GM08714 (cell line): ENCODE data around the gene PPARD.
"Not testable (repeated sequence)": the region's sequence is repeated elsewhere in the genome, so short reads cannot be mapped to it uniquely, and the experiment has no call there.

Experiments
- H3K4me3 ChIP-seq: fragments of 200-500 bp; sonication (Bioruptor generic); 2 replicates; pipeline ENCODE4 v1.5.1; 2014; ENCODE audit warnings: mild to moderate bottlenecking, low read length, inconsistent platforms
- ZNF274 ChIP-seq: IDR thresholded peaks from 2 replicates; pipeline ENCODE4 v1.6.1; 2012; ENCODE audit warnings: mild to moderate bottlenecking, low read depth, low read length

Gene PPARD

DNA sequence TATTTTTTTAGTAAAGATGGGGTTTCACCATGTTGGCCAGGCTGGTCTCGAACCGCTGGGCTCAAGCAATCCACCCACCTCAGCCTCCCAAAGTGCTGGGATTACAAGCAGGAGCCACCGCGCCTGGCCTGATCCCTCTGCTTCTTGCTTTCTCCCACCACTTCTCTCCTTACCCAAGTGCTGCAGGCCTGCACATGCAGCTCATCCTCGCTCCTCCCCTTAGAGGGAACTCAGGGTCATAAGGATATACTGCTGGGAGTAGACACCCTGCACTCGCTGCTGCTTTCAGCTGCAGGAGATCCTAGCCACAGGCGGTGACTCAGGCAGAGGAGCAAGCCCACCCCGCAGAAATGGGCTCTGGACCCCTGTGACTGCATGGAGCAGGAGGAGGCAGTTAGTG lies 69.7 kb downstream of the PPARD start:
- no peak overlapping the region for H3K4me3 ChIP-seq
- no peak for TF ChIP-seq ZNF274

DNA sequence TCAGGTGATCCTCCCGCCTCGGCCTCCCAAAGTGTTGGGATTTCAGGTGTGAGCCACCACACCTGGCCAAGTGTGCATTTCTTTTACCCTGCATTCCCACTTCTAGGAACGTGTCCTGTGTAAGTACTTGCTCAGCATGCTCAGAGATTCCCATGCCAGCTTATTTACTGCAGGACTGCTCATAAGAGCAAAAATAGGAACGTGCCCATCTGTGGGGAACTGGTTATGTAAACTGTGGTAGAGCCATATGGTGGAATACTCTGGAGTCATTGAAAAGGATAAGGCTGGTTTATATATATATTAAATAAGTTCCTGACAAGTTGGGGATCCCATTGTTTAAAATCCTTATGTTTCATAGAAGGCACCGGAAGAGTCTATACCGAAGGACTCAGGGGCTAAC lies 71.6 kb downstream of the PPARD start:
- no peak for TF ChIP-seq ZNF274
- no peak overlapping the region for H3K4me3 ChIP-seq

DNA sequence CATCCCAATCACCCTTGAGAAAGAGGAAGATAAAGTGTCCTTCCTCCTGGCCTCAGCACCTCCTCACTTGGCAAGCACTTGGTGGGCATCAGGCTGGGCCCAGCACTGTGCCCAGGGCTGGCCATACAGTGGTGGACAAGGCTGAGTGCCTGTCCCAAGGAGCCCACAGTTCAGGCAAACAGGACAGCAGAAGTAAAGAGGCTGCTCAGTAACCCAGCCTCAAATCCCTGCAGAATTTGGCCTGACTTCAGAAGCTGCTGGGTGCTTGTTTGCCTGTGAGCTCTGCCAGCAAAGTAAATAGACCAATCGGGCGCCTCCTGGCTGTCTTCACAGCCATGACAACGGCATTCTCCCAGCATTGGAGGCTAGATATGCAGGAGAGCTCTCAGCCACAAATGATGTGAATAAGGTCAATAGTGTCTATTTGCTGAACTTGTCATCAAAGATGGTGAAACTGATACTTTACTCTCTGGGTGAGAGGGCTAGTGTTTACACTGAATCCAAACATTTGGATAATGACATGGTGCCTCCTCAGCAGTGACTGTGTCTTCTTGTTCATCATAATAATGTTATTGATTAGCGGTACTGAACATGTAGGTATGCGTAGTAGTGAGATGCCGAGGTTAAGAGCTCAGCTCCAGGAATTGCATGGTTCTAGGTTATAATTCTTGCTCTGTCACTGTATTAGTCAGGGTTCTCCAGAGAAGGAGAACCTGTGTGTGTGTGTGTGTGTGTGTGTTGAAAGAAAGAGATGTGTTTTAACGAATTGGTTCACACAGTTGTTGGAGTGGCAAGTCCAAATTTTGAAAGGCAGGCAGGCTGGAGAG lies 72.9 kb downstream of the PPARD start:
- TF ChIP-seq ZNF274, result no peak
- no peak overlapping the region for H3K4me3 ChIP-seq

DNA sequence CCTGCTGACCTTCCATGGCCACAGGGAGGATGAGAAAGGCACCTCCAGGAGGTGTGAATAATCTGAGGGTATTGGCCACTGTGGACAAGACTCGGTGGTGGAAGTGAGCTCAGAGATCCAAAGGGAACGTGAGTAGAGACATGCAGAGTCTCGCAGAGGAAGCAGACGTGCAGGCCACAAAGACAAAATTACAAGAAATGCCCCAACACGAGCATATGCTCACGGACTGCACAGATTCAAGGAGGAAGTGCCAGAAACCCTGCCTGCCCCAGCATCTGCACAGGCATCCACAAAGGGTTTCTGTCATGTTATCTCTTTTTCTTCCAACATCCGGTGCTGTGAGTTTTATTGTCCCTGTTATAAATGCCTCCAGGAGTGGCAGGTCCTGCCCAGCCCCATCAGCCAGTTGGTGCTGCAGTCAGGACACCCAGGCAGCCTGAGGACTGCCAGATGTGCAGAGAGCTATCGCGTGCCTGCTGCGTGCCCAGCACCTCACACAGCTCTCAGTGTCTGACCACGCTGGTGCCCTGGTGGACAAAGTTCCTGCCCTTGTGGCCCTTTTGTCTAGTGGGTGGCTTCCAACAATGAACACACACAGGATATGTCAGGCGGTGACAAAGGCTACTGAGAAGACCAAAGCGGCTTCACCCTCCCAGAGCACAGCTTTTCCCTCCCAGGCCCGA lies 75.8 kb downstream of the PPARD start:
- no peak overlapping the region for H3K4me3 ChIP-seq
- no peak for TF ChIP-seq ZNF274

DNA sequence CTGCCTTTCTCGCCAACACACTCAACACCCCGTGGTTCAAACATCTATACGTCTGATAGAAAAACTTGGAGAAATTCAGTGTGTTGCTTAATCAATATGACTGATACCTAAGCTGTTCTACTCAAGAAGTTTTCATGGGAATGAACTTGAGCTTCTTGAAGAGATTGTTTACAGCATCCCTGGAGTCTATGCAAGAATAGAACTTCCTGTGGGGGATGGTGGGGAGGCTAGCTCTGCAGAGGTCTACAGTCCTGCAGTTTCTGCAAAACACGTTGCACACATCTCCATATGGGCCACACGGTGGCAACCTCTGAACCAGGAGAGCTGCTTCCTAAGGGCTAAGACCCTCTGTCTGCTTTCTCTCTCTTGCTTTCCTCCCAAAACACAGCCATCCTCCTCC lies 77.1 kb downstream of the PPARD start:
- no peak for TF ChIP-seq ZNF274
- H3K4me3 ChIP-seq, result no peak overlapping the region

DNA sequence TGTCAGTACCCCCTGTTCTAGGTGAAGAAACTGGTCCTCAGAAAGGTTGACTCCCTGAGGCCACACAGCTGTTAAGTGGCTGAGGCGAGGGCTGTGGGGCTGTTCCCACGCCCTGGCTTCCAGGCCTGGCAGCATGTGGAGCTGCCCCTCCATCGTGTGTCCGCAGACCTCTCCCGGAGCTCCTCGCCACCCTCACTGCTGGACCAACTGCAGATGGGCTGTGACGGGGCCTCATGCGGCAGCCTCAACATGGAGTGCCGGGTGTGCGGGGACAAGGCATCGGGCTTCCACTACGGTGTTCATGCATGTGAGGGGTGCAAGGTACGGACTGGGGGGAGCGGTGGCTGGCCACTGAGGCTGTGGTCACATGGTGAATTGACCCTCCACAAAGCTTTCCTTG lies 77.6 kb downstream of the PPARD start:
- no peak overlapping the region for H3K4me3 ChIP-seq
- TF ChIP-seq ZNF274, result no peak

DNA sequence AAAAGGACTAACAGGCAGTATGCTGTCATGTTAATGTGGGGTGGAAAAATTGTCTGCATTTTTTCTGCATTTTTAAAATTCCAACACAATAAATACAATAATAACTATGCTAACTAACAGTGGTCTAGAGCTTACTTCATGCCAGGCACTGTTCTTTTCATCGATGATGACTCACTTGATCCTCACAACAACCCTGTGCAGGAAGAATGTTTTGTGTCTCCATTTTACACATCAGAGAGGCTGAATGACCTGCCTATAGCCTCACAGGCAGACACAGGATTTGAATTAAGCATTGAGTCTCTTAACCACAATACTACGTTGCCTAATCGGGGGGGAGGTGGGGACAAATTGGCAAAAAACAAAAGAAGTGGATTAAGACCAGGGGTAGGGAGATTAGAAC lies 82.9 kb downstream of the PPARD start:
- no peak overlapping the region for H3K4me3 ChIP-seq
- no peak for TF ChIP-seq ZNF274

DNA sequence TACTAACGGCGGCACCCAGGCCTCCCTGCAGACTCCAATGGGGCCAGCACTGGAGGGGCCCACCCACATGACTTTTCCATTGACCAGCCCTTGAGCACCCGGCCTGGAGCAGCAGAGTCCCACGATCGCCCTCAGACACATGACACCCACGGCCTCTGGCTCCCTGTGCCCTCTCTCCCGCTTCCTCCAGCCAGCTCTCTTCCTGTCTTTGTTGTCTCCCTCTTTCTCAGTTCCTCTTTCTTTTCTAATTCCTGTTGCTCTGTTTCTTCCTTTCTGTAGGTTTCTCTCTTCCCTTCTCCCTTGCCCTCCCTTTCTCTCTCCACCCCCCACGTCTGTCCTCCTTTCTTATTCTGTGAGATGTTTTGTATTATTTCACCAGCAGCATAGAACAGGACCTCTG lies 83.7 kb downstream of the PPARD start:
- H3K4me3 ChIP-seq, result no peak overlapping the region

DNA sequence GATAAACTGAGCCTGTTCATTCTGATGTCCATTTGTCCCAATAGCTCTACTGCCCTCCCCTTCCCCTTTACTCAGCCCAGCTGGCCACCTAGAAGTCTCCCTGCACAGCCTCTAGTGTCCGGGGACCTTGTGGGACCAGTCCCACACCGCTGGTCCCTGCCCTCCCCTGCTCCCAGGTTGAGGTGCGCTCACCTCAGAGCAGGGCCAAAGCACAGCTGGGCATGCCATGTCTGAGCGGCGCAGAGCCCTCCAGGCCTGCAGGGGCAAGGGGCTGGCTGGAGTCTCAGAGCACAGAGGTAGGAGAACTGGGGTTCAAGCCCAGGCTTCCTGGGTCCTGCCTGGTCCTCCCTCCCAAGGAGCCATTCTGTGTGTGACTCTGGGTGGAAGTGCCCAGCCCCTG lies 85.1 kb downstream of the PPARD start:
- H3K4me3 ChIP-seq, result no peak overlapping the region
- TF ChIP-seq ZNF274, result no peak

More for the DNA sequence above, 83.7 kb downstream of the PPARD start:
- no peak for TF ChIP-seq ZNF274

DNA sequence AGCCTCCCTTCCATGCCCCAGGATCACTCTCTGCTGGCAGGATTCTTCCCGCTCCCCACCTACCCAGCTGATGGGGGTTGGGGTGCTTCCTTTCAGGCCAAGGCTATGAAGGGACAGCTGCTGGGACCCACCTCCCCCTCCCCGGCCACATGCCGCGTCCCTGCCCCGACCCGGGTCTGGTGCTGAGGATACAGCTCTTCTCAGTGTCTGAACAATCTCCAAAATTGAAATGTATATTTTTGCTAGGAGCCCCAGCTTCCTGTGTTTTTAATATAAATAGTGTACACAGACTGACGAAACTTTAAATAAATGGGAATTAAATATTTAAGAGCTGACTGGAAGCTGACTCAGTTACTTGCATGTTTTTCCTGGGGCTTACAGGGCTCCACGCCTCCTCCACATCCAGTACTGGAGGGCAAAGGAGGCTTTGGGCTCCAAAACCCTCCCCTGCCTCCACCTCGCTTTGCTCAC lies 85.5 kb downstream of the PPARD start:
- TF ChIP-seq ZNF274, result no peak
- no peak overlapping the region for H3K4me3 ChIP-seq

DNA sequence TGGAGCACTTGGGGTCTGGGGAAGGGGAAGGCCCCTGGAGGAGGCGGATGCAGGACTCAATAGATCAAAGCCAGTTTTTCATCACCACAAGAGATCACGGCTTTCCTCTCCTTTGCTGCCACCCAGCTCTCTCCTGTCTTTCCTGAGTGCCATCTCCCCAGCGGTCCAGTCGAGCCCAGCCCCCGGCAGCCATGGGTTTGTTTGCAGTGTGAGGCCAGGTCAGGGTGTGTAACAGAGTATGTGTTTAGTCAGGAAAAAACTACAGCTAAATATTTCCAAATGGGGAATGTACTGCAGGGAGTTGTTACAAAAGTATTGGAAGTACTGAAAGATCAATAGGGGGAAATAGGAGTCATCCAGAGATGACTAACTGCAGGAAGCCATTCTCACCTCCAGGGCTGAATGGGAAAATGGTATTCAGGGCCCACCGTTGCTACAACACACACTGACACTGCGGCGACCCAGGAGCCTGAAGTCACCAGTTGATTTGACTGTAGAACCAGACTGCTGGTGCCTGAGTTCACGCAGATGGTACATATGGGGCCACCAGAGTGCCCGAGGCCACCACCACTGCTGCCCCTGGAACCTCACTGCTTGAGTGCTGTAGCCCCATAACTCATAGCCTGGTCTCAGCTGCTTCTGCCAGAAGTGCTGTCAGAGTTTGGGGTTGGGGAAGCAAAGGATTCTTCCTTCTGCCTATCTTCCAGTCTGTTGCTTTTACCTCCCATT lies 86.2 kb downstream of the PPARD start:
- H3K4me3 ChIP-seq, result no peak overlapping the region
- TF ChIP-seq ZNF274, result no peak

DNA sequence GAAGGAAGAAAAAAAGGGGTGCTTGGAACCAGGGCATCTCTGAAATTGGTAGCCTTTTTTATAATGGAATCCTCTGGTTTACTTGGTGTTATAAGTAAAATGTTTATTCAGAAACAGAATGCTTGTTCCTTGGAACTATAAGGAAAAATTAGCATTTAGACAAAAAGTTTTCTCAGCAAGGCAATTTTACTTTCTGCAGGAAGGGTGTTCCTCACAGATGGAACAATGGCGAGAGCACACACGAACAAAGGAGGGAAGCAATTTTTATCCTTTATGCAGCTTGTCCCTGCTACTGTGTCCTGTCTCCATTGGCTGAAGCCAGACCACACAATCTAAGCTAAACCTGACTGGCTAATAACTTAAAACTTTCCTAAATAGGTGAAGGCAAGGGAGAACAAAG lies 87.1 kb downstream of the PPARD start:
- no peak overlapping the region for H3K4me3 ChIP-seq
- no peak for TF ChIP-seq ZNF274

DNA sequence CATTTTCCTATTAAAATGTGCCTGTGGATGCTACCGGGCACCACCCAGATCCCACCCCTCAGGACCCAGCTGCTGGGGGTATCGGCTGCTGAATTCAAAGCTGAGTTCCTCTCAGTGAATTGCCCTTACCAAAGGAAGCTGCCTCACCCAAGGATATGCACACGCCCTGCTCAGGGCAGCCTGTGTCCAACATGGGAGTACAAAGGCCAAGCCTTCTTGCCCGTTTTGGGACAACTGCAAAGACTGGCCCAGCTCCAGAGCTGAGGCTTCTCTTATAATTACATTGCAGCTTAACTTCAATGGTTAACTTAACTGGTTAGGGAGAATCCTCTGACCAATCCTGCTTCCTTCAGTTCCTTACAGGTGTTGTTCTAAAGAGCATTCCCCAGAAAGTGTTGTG lies 89.9 kb downstream of the PPARD start:
- no peak for TF ChIP-seq ZNF274

DNA sequence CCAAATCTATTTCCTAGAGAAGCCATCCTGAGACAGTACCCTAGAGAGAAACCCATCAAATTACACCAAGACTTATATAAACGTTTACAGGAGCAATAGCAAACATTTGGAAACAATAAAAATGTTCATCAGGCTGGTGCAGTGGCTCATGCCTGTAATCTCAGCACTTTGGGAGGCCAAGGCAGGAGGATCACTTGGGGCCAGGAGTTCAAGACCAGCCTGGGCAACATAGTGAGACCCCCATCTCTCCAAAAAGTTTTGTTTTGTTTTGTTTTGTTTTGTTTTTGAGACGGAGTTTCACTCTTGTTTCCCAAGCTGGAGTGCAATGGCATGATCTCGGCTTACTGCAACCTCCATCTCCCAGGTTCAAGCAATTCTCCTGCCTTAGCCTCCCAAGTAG lies 90.3 kb downstream of the PPARD start:
- H3K4me3 ChIP-seq, result not testable (repeated sequence)

More for the DNA sequence above, 89.9 kb downstream of the PPARD start:
- no peak overlapping the region for H3K4me3 ChIP-seq
